GM21526 (cell line): ENCODE measurements around the gene CYP51A1.
"Not testable (repeated sequence)": the region's sequence is repeated elsewhere in the genome, so short reads cannot be mapped to it uniquely, and the experiment has no call there.

Source experiments
- ATAC-seq: cut with Tn5 transposase; IDR thresholded peaks from one replicate; pipeline ENCODE4 v1.9.1; 2021; ENCODE audit warnings: moderate library complexity; ENCODE audit not compliant: unreplicated experiment, low FRiP score

Gene CYP51A1

DNA sequence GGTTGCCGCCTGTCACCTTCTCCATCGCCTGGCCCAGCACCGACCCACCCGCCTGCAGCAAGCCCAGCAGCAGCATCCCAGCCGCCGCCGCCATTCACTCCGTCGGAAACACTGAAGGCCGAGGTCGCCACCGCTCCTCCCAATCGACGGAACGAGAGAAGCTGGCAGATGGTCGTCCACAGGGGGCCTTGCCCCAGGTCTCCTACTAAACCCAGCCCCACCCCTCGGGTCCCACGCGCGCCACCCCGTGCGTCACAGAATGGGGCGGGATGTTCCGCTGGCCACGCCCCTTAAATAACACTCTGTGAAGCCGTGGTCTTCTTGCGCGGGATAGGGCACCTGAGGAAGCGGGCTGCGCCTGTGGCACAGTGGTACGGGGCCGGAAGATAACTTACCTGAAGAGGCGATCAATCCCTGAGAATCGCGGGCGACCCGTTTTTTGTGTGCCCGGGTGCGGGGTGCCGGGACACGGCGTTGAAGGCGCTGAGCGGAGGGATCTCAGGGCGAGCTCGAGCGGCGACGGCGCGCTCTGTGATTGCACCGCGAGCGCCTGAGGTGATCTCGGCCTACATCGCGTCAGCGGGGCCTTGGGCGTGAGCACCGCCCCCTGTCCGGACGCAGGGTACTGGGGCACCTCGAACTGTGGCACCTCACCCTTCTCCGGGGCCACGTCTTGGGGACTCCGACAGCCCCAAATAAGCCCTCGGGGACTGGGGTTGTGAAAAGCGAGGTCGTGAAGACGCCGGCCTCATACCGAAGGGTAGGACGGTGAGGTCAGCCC lies at the start of gene CYP51A1:
CYP51A1 (minus strand) TSS at position 207 of the 781 bp plus-strand sequence; CDS start at position 94, 113 bp downstream.
- ATAC-seq: peak; percentile 92

DNA sequence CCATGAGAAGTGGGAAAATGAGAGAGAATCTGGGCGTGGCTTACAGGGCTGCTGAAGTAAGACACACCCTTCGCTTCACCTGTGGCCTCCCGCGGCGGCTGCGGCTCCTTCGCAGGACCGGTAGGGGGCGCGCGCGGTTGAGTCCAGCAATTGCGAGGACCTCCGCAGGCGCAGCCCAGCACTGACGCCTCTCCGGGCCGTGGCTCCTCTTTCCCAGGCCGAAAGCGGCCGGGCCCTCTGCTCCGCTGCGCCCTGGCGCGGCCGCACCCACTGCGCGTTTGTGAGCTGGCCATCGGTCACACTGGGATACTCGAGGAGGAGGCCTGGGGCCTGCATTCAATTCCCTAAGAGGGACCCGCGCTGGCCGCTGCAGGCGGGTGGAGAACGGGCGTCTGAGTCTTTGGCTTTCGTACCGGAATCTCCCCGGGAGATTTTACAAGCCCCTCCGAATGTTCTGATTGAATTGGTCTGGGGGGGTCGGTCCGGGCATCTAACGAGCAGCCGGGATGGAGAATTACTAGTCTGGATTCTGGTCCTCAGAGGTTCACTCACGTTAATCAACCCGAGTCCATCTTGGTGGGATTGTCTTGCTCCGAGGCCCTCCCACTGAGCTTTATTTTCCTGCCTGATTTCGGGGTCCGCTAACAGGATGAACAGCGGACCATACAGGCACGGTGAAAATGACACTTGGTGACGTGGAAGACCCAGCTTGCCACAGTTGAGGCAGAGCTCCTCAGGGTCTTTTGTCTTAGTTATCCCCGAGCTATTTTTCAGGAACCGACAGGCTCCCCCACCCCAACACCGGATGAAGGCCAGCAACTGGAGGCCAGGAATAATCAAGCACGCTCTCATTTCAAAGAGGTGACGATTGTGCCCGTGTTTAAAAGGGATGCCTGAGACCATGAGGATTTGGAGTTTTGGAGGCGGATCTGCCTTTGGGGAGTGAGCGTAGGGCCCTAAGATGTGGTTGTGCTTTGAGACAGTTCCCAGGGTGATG lies 44.9 kb upstream of the CYP51A1 start, which contains the start of gene LRRD1:
LRRD1 (minus strand) TSS at position 215 of the 997 bp plus-strand sequence. CDS start 13,940 bp downstream, outside the sequence.
- peak; percentile 99 for ATAC-seq

DNA sequence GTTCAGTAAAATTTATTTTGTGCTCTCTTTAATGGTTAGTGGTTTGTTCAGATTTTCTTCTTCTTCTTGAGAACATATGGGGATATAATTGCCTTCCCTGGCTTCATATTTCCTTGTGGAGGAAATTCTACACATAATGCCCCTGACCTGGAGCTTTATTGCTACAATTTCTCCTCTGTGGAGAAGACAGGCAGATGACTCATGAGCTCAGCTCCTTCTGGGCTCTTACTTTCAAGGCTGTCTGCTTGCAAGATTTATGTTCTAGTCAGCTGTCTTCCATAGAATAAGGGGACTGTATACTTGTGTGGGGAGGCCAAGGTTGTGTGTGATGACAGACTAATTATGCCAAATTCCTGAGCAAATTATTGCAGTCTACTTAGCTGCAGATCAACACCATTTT lies 43.1 kb upstream of the CYP51A1 start:
- ATAC-seq: no peak

GRCh38 chr7:92169529-92169928 lies 35.3 kb upstream of the CYP51A1 start:
- not testable (repeated sequence) for ATAC-seq

DNA sequence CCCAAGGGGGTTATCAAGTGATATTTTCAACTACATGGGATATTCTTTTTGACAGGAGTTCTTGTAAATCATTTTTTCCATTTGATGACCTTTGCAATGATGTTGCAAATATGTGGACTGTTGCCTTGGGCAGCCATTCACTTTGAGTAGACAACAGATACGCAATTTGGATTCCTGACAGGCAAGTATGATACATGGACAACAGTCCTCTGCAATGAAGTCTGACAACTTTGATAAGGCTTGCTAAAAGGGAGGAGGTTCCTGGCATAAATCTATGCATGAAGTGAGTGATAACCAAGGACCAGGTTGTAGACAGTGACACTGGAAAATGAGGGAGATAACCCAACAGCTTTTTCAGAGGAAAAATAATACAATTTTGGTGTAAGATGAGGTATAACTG lies 27.0 kb upstream of the CYP51A1 start:
- ATAC-seq: no peak

DNA sequence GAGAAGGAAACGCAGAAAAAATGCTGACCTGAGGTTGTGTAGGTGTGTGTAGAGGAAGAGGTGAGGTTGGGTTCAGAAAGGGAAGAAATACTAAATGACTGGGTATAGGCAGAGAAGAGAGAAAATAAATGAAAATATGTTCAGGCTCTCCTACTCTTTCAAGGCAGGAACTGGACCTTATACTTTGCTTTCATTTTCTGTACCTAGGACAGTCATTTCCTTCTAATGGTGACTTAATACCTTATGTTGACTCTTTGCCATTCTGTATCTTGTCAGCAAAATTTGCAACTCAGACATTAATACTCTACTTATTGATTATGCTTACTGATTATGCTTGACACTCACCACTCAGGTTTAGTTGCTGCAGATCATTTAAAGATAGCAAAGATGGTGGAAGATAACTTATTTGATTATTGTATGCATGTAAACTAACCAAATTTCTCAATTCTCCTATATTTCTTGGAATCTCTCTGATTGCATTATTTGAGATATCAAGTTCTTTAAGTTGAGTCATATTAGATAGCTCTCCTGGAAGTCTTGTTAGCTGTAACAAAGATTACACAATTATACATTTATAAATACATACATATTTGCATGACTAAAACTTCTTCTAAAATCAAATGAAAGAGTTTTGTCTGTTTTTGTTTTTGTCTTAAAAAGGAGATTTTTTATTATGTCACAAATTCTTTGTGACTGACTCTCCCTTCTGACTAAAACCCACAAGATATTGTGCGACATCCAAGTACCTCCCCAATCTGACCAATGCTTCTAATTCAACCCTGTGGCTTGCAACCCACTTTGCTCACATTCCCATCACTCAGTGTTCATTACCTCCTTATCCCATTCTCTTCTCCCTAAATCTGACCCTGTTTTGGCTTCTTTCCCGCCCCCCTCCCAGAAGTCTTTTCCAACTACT lies 24.6 kb upstream of the CYP51A1 start:
- no peak for ATAC-seq

DNA sequence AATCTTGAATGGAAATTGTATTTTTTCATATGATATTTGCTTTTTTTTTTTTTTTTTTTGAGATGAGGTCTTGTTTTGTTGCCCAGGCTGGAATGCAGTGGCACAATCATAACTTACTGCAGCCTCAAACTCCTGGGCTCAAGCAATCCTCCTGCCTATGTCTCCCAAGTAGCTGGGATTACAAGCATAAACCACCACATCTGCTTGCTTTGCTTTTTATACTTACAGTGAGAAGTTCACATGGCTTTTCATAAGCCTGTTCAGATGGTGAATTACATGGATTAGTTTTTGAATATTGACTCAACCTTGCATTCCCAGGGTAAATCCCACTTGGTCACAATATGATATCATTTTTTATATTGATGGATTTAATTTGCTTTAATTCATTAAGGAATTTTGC lies 22.7 kb upstream of the CYP51A1 start:
- no peak for ATAC-seq

- no peak for ATAC-seq
These were observed 20.9 kb upstream of the CYP51A1 start for GRCh38 chr7:92155108-92155739.

- no peak for ATAC-seq
These were observed 16.3 kb upstream of the CYP51A1 start for GRCh38 chr7:92150450-92151017.

DNA sequence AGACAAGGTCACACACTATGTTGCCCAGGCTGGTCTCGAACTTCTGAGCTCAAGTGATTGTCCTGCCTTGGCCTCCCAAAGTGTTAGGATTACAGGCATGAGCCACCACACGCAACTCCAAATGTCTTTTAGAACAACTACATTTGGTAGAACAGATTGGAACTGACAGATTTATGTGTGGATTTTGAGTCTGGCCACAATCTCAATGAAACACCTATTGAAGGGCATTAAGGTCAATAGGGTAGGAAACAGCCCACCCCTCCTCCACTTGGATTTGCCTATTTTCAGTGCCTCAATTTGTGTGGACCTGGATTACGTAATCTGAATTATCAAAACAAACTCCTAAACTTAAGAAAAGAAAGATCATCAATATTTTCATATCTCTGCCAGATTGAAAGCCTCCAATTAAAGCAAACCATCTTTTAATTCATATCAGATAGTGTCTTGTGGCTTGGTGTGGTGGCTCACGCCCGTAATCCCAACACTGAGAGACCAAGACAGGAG lies 15.5 kb upstream of the CYP51A1 start:
- ATAC-seq: no peak

- not testable (repeated sequence) for ATAC-seq
These were observed 9.1 kb upstream of the CYP51A1 start for GRCh38 chr7:92143192-92143880.

DNA sequence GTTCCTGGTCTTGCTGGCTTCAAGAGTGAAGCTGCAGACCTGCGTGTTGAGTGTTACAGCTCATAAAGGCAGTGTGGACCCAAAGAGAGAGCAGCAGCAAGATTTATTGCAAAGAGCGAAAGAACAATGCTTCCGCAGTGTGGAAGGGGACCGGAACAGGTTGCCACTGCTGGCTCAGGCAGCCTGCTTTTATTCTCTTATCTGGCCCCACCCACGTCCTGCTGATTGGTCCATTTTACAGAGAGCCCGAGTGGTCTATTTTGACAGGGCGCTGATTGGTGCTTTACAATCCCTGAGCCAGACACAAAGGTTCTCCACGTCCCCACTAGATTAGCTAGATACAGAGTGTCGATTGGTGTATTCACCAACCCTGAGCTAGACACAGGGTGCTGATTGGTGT lies 8.5 kb upstream of the CYP51A1 start:
- not testable (repeated sequence) for ATAC-seq

GRCh38 chr7:92141161-92141560 lies 6.9 kb upstream of the CYP51A1 start:
- ATAC-seq: no peak

DNA sequence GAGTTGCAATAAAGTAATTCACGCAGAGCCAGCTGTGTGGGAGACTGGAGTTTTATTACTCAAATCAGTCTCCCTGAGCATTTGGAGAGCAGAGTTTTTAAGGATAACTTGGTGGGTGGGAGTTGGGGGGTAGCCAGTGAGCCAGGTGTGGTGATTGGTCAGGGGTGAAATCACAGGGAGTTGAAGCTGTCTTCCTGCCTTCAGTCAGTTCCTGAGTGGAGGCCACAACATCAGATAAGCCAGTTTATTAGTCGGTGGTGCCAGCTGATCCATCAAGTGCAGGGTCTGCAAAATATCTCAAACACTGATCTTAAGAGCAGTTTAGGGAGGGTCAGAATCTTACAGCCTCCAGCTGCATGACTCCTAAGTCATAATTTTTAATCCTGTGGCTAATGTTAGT lies 3.3 kb upstream of the CYP51A1 start:
- no peak for ATAC-seq

GRCh38 chr7:92135052-92135889 lies 994 bp upstream of the CYP51A1 start:
- no peak for ATAC-seq

GRCh38 chr7:92133737-92134270 lies 473 bp downstream of the CYP51A1 start:
- ATAC-seq: peak; percentile 26

DNA sequence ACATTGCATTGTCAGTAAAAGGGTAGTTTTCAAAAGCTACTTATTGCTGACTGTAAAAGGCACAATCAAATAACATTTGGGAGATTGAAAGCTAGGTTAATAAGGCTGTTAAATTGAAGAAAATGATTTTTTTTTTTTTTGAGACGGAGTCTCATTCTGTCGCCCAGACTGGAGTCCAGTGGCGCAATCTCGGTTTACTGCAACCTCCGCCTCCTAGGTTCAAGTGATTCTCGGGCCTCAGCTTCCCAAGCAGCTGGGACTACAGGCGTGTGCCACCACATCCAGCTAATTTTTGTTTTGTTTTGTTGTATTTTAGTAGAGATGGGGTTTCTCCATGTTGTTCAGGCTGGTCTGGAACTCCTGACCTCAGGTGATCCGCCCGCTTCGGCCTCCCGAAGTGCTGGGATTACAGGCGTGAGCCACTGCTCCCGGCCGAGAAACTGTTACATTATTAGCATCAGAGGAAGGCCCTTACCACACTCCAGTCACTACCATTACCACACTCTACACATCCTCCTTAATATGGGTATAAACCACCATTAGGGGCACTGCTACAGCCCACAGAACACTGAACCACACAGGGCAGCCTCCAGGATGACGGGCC lies 1.0 kb downstream of the CYP51A1 start:
- ATAC-seq: peak; percentile 17
